ENCODE measurements around the gene ZBTB3. TPM values are rescaled to one million over a fixed set of nuclear protein-coding genes. Genes with fewer than 3 reads are reported as not detected.
A peak's percentile ranks its signal among the peaks of the same experiment; 100 is the strongest.

Gene ZBTB3
- total RNA-seq, 2 experiments from 2014 or later, result 8.4 to 9.7 TPM

- Mint-ChIP-seq H3K27me3 (no peaks in the 10 kb centered on the region), H3K4me3 (peak within 1 kb of the TSS; percentile 99), H3K4me1 (ENCODE audit: low read depth) (peaks cover 42% of the 10 kb centered on the region), H3K27ac (peak within 1 kb of the TSS; percentile 93), H3K36me3 (peaks cover 57% of the 10 kb centered on the region), H3K9me3 (no peaks in the 10 kb centered on the region)
- CTCF ChIA-PET, result interaction anchor here (0.5 to 5.7 kb wide), 17 partner anchors 9 to 151 kb away, joined by 3 to 28 read pairs (median 4); partner anchors contain the start of genes C11orf98, CSKMT, LBHD1 and MTA2
- intact Hi-C loops (cut with micrococcal nuclease), result loop anchor here (1.0 to 2.0 kb wide), 7 partner anchors 18 to 154 kb away; partner anchors contain the start of genes INTS5, NXF1, TMEM179B and UQCC3
- peak; percentile 99 for DNase-seq
- POLR2A ChIA-PET, result interaction anchor here (0.6 to 5.3 kb wide), 33 partner anchors 10 to 203 kb away, joined by 3 to 48 read pairs (median 6); partner anchors contain the start of genes B3GAT3, C11orf98, CSKMT and EEF1G
Measured at GRCh38 chr11:62727165-62727871, 26.6 kb downstream of the ZBTB3 start, which contains the start of gene HNRNPUL2. Gene HNRNPUL2, minus strand, starts transcription at chr11:62727457. Its CDS starts 301 bp downstream, at chr11:62727156.

- intact Hi-C loops (cut with micrococcal nuclease), result loop anchor here (1.0 to 2.0 kb wide), 7 partner anchors 18 to 154 kb away; partner anchors contain the start of genes INTS5, NXF1, TMEM179B and UQCC3
- ChIA-PET POLR2A (interaction anchor here (0.8 to 5.3 kb wide), 25 partner anchors 9 to 173 kb away, joined by 3 to 48 read pairs (median 8); partner anchors contain the start of genes B3GAT3, C11orf98, CSKMT and INTS5), CTCF (interaction anchor here (0.5 to 5.7 kb wide), 16 partner anchors 12 to 152 kb away, joined by 3 to 28 read pairs (median 4); partner anchors contain the start of genes C11orf98, CSKMT, LBHD1 and MTA2)
- peaks cover 62% of the 10 kb centered on the region for H3K36me3 Mint-ChIP-seq
- H3K27me3 Mint-ChIP-seq, result no peaks in the 10 kb centered on the region
- H3K4me3 Mint-ChIP-seq, result peak overlapping the region; percentile 99
- no peaks in the 10 kb centered on the region for H3K9me3 Mint-ChIP-seq
- DNase-seq, result no peak
- peak overlapping the region; percentile 93 for H3K27ac Mint-ChIP-seq
- peaks cover 47% of the 10 kb centered on the region for H3K4me1 Mint-ChIP-seq (ENCODE audit: low read depth)
Measured at GRCh38 chr11:62726915-62727164, 27.1 kb downstream of the ZBTB3 start.

GRCh38 chr11:62726156-62726914 is 27.6 kb downstream of the ZBTB3 start:
- Mint-ChIP-seq H3K27me3 (no peaks in the 10 kb centered on the region), H3K27ac (peak overlapping the region; percentile 93), H3K9me3 (no peaks in the 10 kb centered on the region), H3K4me3 (peak overlapping the region; percentile 99), H3K4me1 (ENCODE audit: low read depth) (peaks cover 49% of the 10 kb centered on the region), H3K36me3 (peaks cover 66% of the 10 kb centered on the region)
- ChIA-PET POLR2A (interaction anchor here (0.8 to 5.3 kb wide), 18 partner anchors 9 to 173 kb away, joined by 3 to 48 read pairs (median 11); partner anchors contain the start of genes C11orf98, CSKMT, INTS5 and LBHD1), CTCF (interaction anchor here (0.7 to 1.5 kb wide), 9 partner anchors 11 to 333 kb away, joined by 3 to 9 read pairs (median 3); partner anchors contain the start of genes C11orf98, CSKMT and ZBTB3)
- peak; percentile 37 for DNase-seq
- intact Hi-C loops (cut with micrococcal nuclease), result loop anchor here (2.0 kb wide), 2 partner anchors 56 to 74 kb away; partner anchors contain the start of genes INTS5 and UQCC3

GRCh38 chr11:62725646-62726045 is 28.3 kb downstream of the ZBTB3 start:
- Mint-ChIP-seq H3K27me3 (no peaks in the 10 kb centered on the region), H3K4me3 (peak overlapping the region; percentile 99), H3K9me3 (no peaks in the 10 kb centered on the region), H3K4me1 (ENCODE audit: low read depth) (peaks cover 48% of the 10 kb centered on the region), H3K27ac (peak overlapping the region; percentile 93), H3K36me3 (peaks cover 68% of the 10 kb centered on the region)
- ChIA-PET CTCF (interaction anchor here (0.7 to 1.4 kb wide), 4 partner anchors 20 to 333 kb away, joined by 3 to 4 read pairs (median 3); partner anchors contain the start of gene ZBTB3), POLR2A (interaction anchor here (0.8 to 5.3 kb wide), 4 partner anchors 8 to 130 kb away, joined by 3 to 48 read pairs (median 6); no protein-coding TSS in a partner anchor)
- no peak for DNase-seq
- intact Hi-C loops (cut with micrococcal nuclease), result loop anchor here (2.0 kb wide), 2 partner anchors 55 to 73 kb away; partner anchors contain the start of genes INTS5 and UQCC3

GRCh38 chr11:62724171-62724570 is 29.8 kb downstream of the ZBTB3 start:
- ChIA-PET CTCF (interaction anchor here (1.3 to 1.9 kb wide), 3 partner anchors 12 to 133 kb away, joined by 4 to 7 read pairs (median 4); partner anchors contain the start of gene TUT1), POLR2A (interaction anchor here (5.3 kb wide), 1 partner anchor 131 kb away, joined by 48 read pairs; no protein-coding TSS in a partner anchor)
- Mint-ChIP-seq H3K27me3 (no peaks in the 10 kb centered on the region), H3K36me3 (peaks cover 74% of the 10 kb centered on the region), H3K4me3 (peak overlapping the region; percentile 99), H3K9me3 (no peaks in the 10 kb centered on the region), H3K27ac (peak overlapping the region; percentile 50), H3K4me1 (ENCODE audit: low read depth) (peaks cover 48% of the 10 kb centered on the region)
- intact Hi-C loops (cut with micrococcal nuclease), result no loop called here
- DNase-seq, result no peak

GRCh38 chr11:62721994-62722393 is 32.0 kb downstream of the ZBTB3 start:
- intact Hi-C loops (cut with micrococcal nuclease), result no loop called here
- POLR2A ChIA-PET, result no interaction called here
- Mint-ChIP-seq H3K4me1 (ENCODE audit: low read depth) (peaks cover 58% of the 10 kb centered on the region), H3K27ac (no peak overlapping the region), H3K4me3 (no peak overlapping the region), H3K36me3 (peaks cover 82% of the 10 kb centered on the region), H3K9me3 (no peaks in the 10 kb centered on the region), H3K27me3 (no peaks in the 10 kb centered on the region)
- CTCF ChIA-PET, result no interaction called here
- no peak for DNase-seq

- intact Hi-C loops (cut with micrococcal nuclease), result no loop called here
- no peak for DNase-seq
- ChIA-PET POLR2A (interaction anchor here (0.9 to 1.1 kb wide), 2 partner anchors 9 to 122 kb away, joined by 3 to 4 read pairs; partner anchors contain the start of gene TTC9C), CTCF (interaction anchor here (0.9 kb wide), 1 partner anchor 67 kb away, joined by 3 read pairs; no protein-coding TSS in a partner anchor)
- peak overlapping the region; percentile 46 for H3K27ac Mint-ChIP-seq
- no peaks in the 10 kb centered on the region for H3K27me3 Mint-ChIP-seq
- H3K4me1 Mint-ChIP-seq (ENCODE audit: low read depth), result peaks cover 64% of the 10 kb centered on the region
- H3K9me3 Mint-ChIP-seq, result no peaks in the 10 kb centered on the region
- no peak overlapping the region for H3K4me3 Mint-ChIP-seq
- H3K36me3 Mint-ChIP-seq, result peaks cover 83% of the 10 kb centered on the region
Measured at GRCh38 chr11:62719302-62719978, 34.5 kb downstream of the ZBTB3 start.

- intact Hi-C loops (cut with micrococcal nuclease), result no loop called here
- no peak overlapping the region for H3K4me3 Mint-ChIP-seq
- ChIA-PET POLR2A (interaction anchor here (1.4 kb wide), 1 partner anchor 10 kb away, joined by 8 read pairs; the partner anchor contains the start of genes HNRNPUL2 and TTC9C), CTCF (interaction anchor here (1.3 kb wide), 1 partner anchor 22 kb away, joined by 7 read pairs; no protein-coding TSS in a partner anchor)
- H3K4me1 Mint-ChIP-seq (ENCODE audit: low read depth), result peaks cover 67% of the 10 kb centered on the region
- DNase-seq, result no peak
- H3K36me3 Mint-ChIP-seq, result peaks cover 73% of the 10 kb centered on the region
- peak overlapping the region; percentile 24 for H3K27ac Mint-ChIP-seq
- H3K27me3 Mint-ChIP-seq, result no peaks in the 10 kb centered on the region
- no peaks in the 10 kb centered on the region for H3K9me3 Mint-ChIP-seq
Measured at GRCh38 chr11:62716816-62717215, 37.1 kb downstream of the ZBTB3 start.

GRCh38 chr11:62716206-62716605 is 37.8 kb downstream of the ZBTB3 start:
- Mint-ChIP-seq H3K9me3 (no peaks in the 10 kb centered on the region), H3K27me3 (no peaks in the 10 kb centered on the region), H3K27ac (peak overlapping the region; percentile 7), H3K4me3 (no peak overlapping the region), H3K36me3 (peaks cover 70% of the 10 kb centered on the region), H3K4me1 (ENCODE audit: low read depth) (peaks cover 63% of the 10 kb centered on the region)
- ChIA-PET CTCF (interaction anchor here (1.3 kb wide), 1 partner anchor 21 kb away, joined by 7 read pairs; no protein-coding TSS in a partner anchor), POLR2A (no interaction called here)
- intact Hi-C loops (cut with micrococcal nuclease), result no loop called here
- no peak for DNase-seq

GRCh38 chr11:62715150-62716130 is 38.5 kb downstream of the ZBTB3 start:
- peaks cover 70% of the 10 kb centered on the region for H3K36me3 Mint-ChIP-seq
- peaks cover 63% of the 10 kb centered on the region for H3K4me1 Mint-ChIP-seq (ENCODE audit: low read depth)
- no peak for DNase-seq
- H3K4me3 Mint-ChIP-seq, result no peak overlapping the region
- intact Hi-C loops (cut with micrococcal nuclease), result no loop called here
- H3K27ac Mint-ChIP-seq, result peak overlapping the region; percentile 63
- H3K27me3 Mint-ChIP-seq, result no peaks in the 10 kb centered on the region
- H3K9me3 Mint-ChIP-seq, result no peaks in the 10 kb centered on the region
- POLR2A ChIA-PET, result no interaction called here
- CTCF ChIA-PET, result interaction anchor here (1.1 to 1.5 kb wide), 3 partner anchors 12 to 94 kb away, joined by 3 to 7 read pairs (median 3); partner anchors contain the start of genes B3GAT3 and HNRNPUL2
